Common myeloid progenitor, CD34-positive (primary cell): ENCODE results near the gene PPAT.

Experiments used
- CTCF ChIA-PET: fragments of 350-600 bp; sonication (Branson Sonifier 250); formaldehyde crosslinking; loops from one replicate; lab custom pipeline; 2021; ENCODE audit warnings: antibody characterized with exemption; lab: Charles Lee
- POLR2A ChIA-PET: fragments of 350-600 bp; sonication (Branson Sonifier 250); formaldehyde crosslinking; loops from one replicate; lab custom pipeline; 2021; ENCODE audit warnings: antibody characterized with exemption; lab: Charles Lee
- DNase-seq, 3 donors: peaks; one replicate each; pipeline versions ENCODE4 v3.0.0 to v3.0.0-alpha.2; 2013
- H3K27ac ChIP-seq, 2 experiments: 1 replicate in 1 of 2; 2 replicates in 1 of 2; pipeline ENCODE4 v1.7.0; 2013; ENCODE audit warnings: inconsistent platforms in 2 of 2, low read length in 2 of 2, mild to moderate bottlenecking in 2 of 2, low read depth in 1 of 2, moderate library complexity in 1 of 2; ENCODE audit not compliant: severe bottlenecking in 2 of 2, insufficient read depth in 1 of 2, poor library complexity in 1 of 2
- H3K27me3 ChIP-seq, 5 experiments: replicated peaks in 2 of 5; 1 replicate in 3 of 5; 2 replicates in 2 of 5; pipeline versions ENCODE4 v1.6.1 to v1.7.0; 2013; ENCODE audit warnings: low read length in 4 of 5, mild to moderate bottlenecking in 2 of 5, moderate library complexity in 2 of 5, inconsistent platforms in 1 of 5; ENCODE audit not compliant: insufficient read depth in 5 of 5, control insufficient read depth in 4 of 5
- H3K36me3 ChIP-seq, 4 experiments: 1 replicate in 2 of 4; 2 replicates in 2 of 4; pipeline versions ENCODE4 v1.6.1 to v1.7.0; 2013; ENCODE audit warnings: low read length in 3 of 4, control low read depth in 1 of 4, mild to moderate bottlenecking in 1 of 4; ENCODE audit not compliant: control insufficient read depth in 4 of 4, insufficient read depth in 4 of 4
- H3K4me1 ChIP-seq, 4 experiments: 1 replicate in 3 of 4; 2 replicates in 1 of 4; pipeline versions ENCODE4 v1.6.1 to v1.7.1; 2013; ENCODE audit warnings: low read length in 3 of 4, mild to moderate bottlenecking in 3 of 4, control low read depth in 1 of 4, inconsistent platforms in 1 of 4, moderate library complexity in 1 of 4; ENCODE audit not compliant: control insufficient read depth in 4 of 4, insufficient read depth in 4 of 4; ENCODE audit errors: control extremely low read depth in 1 of 4
- H3K4me3 ChIP-seq, 7 experiments: 1 replicate in 4 of 7; 2 replicates in 3 of 7; pipeline versions ENCODE4 v1.5.1 to v1.7.0; 2013; ENCODE audit warnings: mild to moderate bottlenecking in 7 of 7, low read length in 6 of 7, moderate library complexity in 6 of 7, inconsistent platforms in 2 of 7, low read depth in 2 of 7, control low read depth in 1 of 7; ENCODE audit not compliant: insufficient read depth in 4 of 7, control insufficient read depth in 1 of 7; ENCODE audit errors: extremely low read depth in 1 of 7
- H3K9me3 ChIP-seq, 5 experiments: 1 replicate in 4 of 5; 2 replicates in 1 of 5; pipeline versions ENCODE4 v1.6.1 to v1.7.1; 2013; ENCODE audit warnings: low read length in 4 of 5, mild to moderate bottlenecking in 2 of 5, inconsistent platforms in 1 of 5, low read depth in 1 of 5, moderate library complexity in 1 of 5; ENCODE audit not compliant: control insufficient read depth in 4 of 5, insufficient read depth in 2 of 5; ENCODE audit errors: control extremely low read depth in 1 of 5
- WGBS: methylation state at CpG from one replicate; pipeline ENCODE4 v1.1.5; 2013; ENCODE audit not compliant: insufficient coverage; 5-methylcytosine and 5-hydroxymethylcytosine counted together

Gene PPAT

DNA sequence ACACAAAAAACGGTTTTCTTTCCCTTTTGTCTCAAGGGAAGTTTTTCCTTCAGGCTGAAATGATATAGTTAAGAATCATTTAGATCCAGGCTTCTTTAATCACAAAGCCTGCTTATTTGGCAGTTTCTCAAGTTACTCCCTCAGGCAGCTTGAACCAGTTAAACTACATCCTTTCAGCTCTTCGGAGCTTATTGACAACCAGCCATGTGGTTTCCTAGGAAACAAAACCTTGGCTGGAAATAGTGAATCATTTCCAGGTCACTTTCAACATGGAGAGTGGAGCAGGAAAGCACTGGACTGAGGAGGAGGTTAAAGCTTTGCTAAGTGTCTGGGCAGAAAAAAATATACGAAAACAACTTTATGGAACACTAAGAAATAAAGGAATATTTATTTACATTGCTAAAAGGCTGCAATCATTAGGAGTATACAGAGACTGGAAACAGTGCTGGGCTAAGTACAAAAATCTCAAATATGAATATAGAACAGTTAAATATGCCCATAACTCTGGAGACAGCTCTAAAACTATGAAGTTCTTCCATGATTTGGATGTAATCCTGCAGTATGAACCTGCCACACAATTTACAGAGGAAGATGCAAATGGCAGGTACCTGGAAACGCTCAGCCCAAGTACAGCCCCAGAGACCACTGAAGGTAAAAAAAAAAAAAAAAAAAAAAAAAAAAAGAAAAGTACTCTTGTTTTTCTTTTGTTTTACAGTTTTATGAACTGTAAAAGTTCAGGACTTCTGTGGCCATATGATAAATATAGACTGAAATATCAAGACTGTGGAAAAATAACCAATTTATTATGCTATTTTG lies 25.0 kb downstream of the PPAT start:
- no peaks in the 10 kb centered on the region for H3K27me3 ChIP-seq
- CTCF ChIA-PET: interaction anchor here (0.9 to 2.0 kb wide), 5 partner anchors 9 to 426 kb away, joined by 3 to 14 read pairs (median 4); no protein-coding TSS in a partner anchor
- peak overlapping the region in 2 of 7 experiments; percentile 47 to 48 for H3K4me3 ChIP-seq
- WGBS: no CpG with 5 or more reads among the region's 4 CpGs
- DNase-seq: peak; percentile 74 to 90 (median 85)
- peaks cover 0 to 21% (median 0%) of the 10 kb centered on the region in 4 experiments for H3K4me1 ChIP-seq
- no peaks in the 10 kb centered on the region for H3K9me3 ChIP-seq
- peaks cover 0 to 18% (median 12%) of the 10 kb centered on the region in 4 experiments for H3K36me3 ChIP-seq
- POLR2A ChIA-PET: no interaction called here
- H3K27ac ChIP-seq: peak overlapping the region; percentile 43 to 70

DNA sequence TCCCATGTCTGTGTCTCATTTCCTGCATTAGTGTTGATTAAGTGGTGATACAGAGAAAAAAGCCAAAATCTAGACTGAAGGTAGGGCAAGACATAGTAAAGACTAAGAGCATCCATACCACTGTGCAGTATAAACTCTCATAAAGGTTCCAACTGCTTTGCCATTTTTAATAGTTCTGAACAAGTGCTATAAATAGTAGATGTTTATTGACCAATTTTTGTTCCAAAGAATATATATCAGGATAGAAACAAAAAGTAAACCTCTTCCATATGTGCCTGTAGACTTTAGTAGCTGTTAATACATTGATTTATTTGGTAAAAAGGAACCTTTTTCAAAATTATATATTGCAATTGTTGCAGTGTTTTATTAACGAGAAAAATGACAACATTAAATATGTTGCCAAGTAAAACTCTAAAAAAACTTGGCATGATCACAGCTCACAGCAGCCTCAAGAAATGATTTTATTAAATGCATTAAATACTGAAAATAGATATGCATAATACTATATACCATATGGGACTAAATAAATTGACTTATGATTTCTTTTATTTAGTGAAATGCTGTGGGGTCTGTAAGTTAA lies 25.8 kb downstream of the PPAT start:
- POLR2A ChIA-PET: no interaction called here
- no peaks in the 10 kb centered on the region for H3K27me3 ChIP-seq
- CTCF ChIA-PET: interaction anchor here (0.9 to 2.0 kb wide), 5 partner anchors 9 to 427 kb away, joined by 3 to 14 read pairs (median 4); no protein-coding TSS in a partner anchor
- H3K36me3 ChIP-seq: peaks cover 0 to 26% (median 16%) of the 10 kb centered on the region in 4 experiments
- peaks cover 0 to 21% (median 0%) of the 10 kb centered on the region in 4 experiments for H3K4me1 ChIP-seq
- no peak for DNase-seq
- peak overlapping the region; percentile 43 to 70 for H3K27ac ChIP-seq
- H3K4me3 ChIP-seq: peak overlapping the region in 1 of 7 experiments; percentile 48
- no peaks in the 10 kb centered on the region for H3K9me3 ChIP-seq
- no CpG with 5 or more reads among the region's 1 CpG for WGBS

DNA sequence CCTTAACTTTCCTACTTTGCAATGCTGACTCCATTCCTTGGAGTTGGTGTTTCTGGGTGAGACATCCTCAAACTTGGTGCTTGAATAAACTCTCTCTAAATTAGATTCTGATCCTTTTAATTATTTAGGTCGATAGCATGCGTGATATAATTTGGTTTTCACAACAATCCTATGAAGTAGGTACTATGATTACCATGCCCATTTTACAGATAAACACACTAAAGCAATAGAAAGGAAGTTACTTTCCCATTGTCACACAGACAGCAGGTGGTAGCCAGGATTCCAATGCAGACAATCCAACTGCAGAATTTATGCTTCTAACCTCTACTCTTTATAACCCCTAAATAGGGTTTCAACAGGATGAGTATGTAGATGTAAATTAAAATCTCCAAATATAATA lies 26.4 kb downstream of the PPAT start:
- POLR2A ChIA-PET: no interaction called here
- peaks cover 0 to 21% (median 0%) of the 10 kb centered on the region in 4 experiments for H3K4me1 ChIP-seq
- H3K27me3 ChIP-seq: no peaks in the 10 kb centered on the region
- DNase-seq: no peak
- CTCF ChIA-PET: interaction anchor here (1.3 kb wide), 1 partner anchor 8 kb away, joined by 4 read pairs; no protein-coding TSS in a partner anchor
- H3K36me3 ChIP-seq: peaks cover 0 to 26% (median 19%) of the 10 kb centered on the region in 4 experiments
- H3K27ac ChIP-seq: no peak overlapping the region
- WGBS: no CpG with 5 or more reads among the region's 2 CpGs
- no peaks in the 10 kb centered on the region for H3K9me3 ChIP-seq
- H3K4me3 ChIP-seq: no peak overlapping the region

GRCh38 chr4:56406151-56406550 lies 29.3 kb downstream of the PPAT start:
- H3K4me3 ChIP-seq: no peak overlapping the region
- WGBS: 100% methylated on average over 3 of the region's 4 CpGs
- ChIA-PET POLR2A (no interaction called here), CTCF (interaction anchor here (1.1 kb wide), 1 partner anchor 14 kb away, joined by 3 read pairs; no protein-coding TSS in a partner anchor)
- H3K9me3 ChIP-seq: no peaks in the 10 kb centered on the region
- no peaks in the 10 kb centered on the region for H3K27me3 ChIP-seq
- peaks cover 0 to 42% (median 24%) of the 10 kb centered on the region in 4 experiments for H3K36me3 ChIP-seq
- peaks cover 0 to 19% (median 0%) of the 10 kb centered on the region in 4 experiments for H3K4me1 ChIP-seq
- no peak overlapping the region for H3K27ac ChIP-seq
- DNase-seq: no peak

DNA sequence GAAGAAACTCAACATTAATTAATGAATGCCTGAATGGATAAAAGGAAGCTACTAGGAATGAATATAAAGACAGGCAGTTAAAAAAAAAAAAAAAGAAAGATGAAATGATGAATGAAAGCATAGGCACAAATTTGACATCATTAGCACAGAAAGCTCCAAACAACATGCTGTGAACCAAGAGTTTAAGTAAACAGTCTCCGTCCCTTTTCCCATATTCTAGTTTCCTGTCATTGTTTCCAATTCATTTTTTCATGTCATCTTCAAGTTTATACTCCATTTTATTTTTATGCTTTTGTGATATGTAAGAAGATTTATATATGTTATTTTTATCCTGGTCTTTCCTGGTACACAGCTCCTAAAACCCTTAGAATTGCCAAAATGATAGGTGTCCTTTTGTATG lies 30.4 kb downstream of the PPAT start:
- no CpG with 5 or more reads among the region's 1 CpG for WGBS
- no peaks in the 10 kb centered on the region for H3K9me3 ChIP-seq
- H3K27ac ChIP-seq: no peak overlapping the region
- DNase-seq: no peak
- H3K27me3 ChIP-seq: no peaks in the 10 kb centered on the region
- no peak overlapping the region for H3K4me3 ChIP-seq
- peaks cover 0 to 51% (median 32%) of the 10 kb centered on the region in 4 experiments for H3K36me3 ChIP-seq
- CTCF ChIA-PET: interaction anchor here (0.6 to 1.6 kb wide), 6 partner anchors 9 to 79 kb away, joined by 3 to 7 read pairs (median 3); partner anchors contain the start of genes AASDH and PAICS
- POLR2A ChIA-PET: no interaction called here
- H3K4me1 ChIP-seq: peaks cover 0 to 9% (median 0%) of the 10 kb centered on the region in 4 experiments

DNA sequence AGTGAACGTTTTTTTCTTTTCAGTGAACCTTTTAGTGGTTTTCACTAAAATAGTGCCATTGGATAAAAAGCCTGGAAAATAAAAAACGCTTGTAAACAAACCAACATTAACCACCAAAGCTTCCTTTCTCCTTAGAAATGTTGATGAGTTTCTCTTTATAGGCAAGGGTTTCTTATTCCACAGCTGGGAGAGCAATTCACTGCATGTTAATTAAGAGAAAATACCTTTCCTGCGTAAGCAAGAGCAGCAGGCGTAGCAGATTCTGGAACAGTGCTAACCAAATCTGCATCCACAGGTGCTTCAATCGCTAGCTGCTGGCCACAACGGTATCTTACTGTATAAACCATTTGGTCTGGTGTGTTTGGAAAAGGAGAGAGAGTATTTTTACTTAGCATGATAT lies 34.9 kb downstream of the PPAT start:
- no peak overlapping the region for H3K4me3 ChIP-seq
- H3K27ac ChIP-seq: no peak overlapping the region
- H3K9me3 ChIP-seq: no peaks in the 10 kb centered on the region
- ChIA-PET CTCF (interaction anchor here (1.0 to 1.1 kb wide), 2 partner anchors 9 to 39 kb away, joined by 3 to 4 read pairs; no protein-coding TSS in a partner anchor), POLR2A (no interaction called here)
- WGBS: 100% methylated on average over 2 of the region's 6 CpGs
- peaks cover 3 to 60% (median 31%) of the 10 kb centered on the region in 4 experiments for H3K36me3 ChIP-seq
- H3K4me1 ChIP-seq: no peaks in the 10 kb centered on the region
- no peak for DNase-seq
- no peaks in the 10 kb centered on the region for H3K27me3 ChIP-seq
